ENCODE data around the gene TTLL10. TPM values are rescaled to one million over a fixed set of nuclear protein-coding genes. Genes with fewer than 3 reads are reported as not detected.

TTLL10 gene
- total RNA-seq, 1 donor, result not detected

DNA sequence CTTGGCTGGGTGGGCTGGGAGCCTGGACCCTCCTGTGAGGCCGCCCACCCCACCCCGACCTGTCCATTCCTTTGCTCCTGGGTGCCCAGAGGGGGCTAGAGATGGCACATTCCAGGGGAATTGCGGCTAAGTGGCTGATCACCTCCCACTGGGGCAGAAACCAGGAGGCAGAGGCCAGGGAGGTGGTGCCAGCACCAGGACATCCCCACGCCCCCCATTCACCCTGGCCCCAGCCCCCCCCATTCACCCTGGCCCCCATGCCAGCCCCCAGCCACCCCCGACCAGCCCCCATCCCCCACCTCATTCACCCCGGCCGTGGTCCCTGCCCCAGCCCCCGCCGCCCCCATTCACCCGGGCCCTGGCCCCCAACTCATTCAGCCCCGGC, 66.7 kb downstream of the TTLL10 start:
- no peak overlapping the region for H3K4me3 ChIP-seq (ENCODE audit: low read depth, low read length)
- TF ChIP-seq, protein P1, sequence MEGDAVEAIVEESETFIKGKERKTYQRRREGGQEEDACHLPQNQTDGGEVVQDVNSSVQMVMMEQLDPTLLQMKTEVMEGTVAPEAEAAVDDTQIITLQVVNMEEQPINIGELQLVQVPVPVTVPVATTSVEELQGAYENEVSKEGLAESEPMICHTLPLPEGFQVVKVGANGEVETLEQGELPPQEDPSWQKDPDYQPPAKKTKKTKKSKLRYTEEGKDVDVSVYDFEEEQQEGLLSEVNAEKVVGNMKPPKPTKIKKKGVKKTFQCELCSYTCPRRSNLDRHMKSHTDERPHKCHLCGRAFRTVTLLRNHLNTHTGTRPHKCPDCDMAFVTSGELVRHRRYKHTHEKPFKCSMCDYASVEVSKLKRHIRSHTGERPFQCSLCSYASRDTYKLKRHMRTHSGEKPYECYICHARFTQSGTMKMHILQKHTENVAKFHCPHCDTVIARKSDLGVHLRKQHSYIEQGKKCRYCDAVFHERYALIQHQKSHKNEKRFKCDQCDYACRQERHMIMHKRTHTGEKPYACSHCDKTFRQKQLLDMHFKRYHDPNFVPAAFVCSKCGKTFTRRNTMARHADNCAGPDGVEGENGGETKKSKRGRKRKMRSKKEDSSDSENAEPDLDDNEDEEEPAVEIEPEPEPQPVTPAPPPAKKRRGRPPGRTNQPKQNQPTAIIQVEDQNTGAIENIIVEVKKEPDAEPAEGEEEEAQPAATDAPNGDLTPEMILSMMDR (IDR thresholded peaks at IDR 0.05; ENCODE audit: insufficient read depth, low read depth, low read length), result no peak
- no peak for DNase-seq (ENCODE audit: low read depth)

DNA sequence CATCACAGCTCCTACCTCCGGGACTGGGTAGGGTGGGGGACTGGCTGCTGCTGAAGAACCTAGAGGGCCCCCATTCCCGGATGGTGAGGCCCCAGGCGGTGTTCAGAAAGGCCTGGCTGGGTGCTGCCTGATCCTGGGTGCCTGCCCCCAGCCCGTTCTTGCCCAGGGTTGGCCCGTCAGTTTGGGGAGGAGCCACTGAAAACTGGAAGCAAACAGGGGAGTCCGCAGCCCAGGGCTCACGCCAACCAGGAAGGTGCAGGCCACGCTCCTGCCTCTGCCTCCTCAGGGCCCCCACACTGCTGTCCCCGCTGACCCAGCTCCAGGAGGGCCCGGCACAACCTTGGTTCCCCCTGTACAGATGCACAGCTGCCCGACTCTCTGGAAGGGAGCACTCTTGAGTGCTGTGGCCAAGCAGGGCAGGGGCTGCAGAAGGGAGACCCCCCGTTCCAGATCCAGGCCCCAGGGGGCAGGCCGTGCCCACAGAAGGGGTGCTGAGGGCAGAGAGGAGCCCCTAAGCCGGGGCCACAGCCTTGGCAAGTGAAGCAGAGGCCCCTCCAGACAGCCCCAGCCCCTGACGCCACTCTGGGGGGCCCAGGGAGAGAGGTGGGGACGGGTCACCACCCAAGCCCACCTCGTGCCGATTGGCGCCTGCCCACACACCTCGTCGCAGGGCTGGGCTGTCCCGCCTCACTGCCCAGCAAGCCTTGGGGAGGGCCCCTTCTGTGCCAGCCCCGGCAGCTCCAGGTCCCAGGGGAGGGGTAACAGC, 67.3 kb downstream of the TTLL10 start:
- H3K4me3 ChIP-seq (ENCODE audit: low read depth, low read length), result no peak overlapping the region
- TF ChIP-seq, protein P1 (IDR thresholded peaks at IDR 0.05; ENCODE audit: insufficient read depth, low read depth, low read length), result no peak
- no peak for DNase-seq (ENCODE audit: low read depth)

DNA sequence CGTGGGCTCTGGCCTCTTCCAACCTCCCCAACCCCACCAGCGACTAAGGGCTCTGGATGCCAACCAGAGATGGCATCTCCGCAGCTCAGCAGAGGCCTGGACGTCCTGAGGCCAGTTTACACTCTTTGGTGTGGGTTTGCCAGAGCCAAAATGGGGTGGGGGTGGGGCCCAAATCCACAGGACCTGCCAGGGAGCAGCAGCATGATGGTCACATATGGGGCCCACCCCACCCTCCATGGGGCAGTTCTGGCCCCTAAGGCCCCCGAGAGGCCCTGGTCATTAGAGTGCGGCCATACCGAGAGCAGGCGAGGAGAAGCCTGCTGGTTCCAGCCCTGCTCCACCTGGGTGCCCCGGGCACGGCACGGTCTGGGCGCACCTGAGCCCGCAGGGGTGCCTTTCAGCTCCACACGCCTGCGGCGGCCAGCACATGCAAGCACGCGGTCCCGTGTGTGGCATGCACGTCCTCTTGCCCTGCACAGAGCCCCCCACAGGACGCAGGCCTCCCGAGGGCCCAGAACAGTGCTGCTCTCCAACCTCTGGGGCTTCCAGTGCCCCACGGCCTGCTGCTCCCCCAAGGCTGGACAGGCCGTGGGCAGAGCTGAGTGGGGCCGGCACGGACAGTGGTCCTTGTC, 68.0 kb downstream of the TTLL10 start:
- TF ChIP-seq, protein P1 (IDR thresholded peaks at IDR 0.05; ENCODE audit: insufficient read depth, low read depth, low read length), result no peak
- DNase-seq (ENCODE audit: low read depth), result no peak
- no peak overlapping the region for H3K4me3 ChIP-seq (ENCODE audit: low read depth, low read length)

DNA sequence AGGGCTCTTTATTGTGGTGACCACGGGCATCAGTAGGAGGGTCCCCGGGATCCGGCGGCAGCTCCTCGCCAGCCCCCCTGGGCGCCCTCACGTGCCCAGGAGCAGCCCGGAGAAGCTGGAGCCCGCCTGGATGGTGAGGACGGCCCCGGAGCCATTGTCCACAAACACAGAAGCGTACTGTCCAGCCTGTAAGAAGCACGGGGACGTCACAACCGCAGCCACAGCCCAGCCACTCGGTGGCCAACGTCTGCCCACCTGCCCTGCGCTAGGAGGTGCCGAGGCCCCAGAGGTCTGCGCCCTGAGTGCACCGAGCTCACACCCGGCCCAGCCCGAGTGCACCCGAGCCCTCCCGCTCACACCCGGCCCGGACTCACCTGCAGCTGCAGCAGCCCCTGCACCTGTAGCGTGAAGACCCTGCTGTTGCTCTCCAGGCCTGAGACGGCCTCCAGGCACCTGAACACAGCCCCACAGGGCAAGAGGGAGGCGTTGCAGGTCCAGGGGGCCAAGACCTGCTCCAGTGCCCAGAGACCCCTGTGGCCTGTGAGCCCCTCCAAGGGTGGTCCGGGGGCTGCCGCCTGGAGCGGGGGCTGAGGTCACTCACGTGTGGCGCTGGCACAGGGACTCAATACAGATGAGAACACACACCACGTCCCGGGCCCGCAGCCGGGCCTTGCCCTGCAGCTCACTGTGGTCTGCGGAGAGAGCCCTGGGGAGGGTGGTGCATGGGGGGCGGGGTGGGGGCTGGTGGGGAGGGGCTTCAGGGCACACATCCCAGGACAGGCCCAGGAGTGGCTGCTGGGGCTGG, 69.0 kb downstream of the TTLL10 start:
- TF ChIP-seq, protein P1 (IDR thresholded peaks at IDR 0.05; ENCODE audit: insufficient read depth, low read depth, low read length), result no peak
- DNase-seq (ENCODE audit: low read depth), result no peak
- no peak overlapping the region for H3K4me3 ChIP-seq (ENCODE audit: low read depth, low read length)

DNA sequence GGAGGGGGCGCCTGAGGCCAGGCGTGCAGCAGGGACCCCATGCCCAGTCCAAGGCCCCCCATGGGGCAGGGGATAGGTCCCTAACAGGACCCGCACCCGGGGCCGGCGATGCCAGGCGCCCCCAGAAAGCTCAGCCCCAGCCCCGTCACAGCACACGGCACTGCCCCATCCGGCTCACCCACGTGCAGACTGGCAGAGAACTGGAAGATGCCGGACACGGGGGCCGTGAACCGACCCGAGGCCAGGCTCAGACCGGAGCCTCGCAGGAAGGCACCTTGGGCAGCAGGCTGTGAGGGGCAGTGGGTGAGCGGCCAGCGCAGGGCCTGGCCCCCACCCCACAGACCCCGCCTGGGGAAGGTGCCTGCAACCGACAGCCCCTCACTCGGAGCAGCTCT, 69.6 kb downstream of the TTLL10 start:
- no peak overlapping the region for H3K4me3 ChIP-seq (ENCODE audit: low read depth, low read length)
- DNase-seq (ENCODE audit: low read depth), result no peak
- TF ChIP-seq, protein P1 (IDR thresholded peaks at IDR 0.05; ENCODE audit: insufficient read depth, low read depth, low read length), result no peak

DNA sequence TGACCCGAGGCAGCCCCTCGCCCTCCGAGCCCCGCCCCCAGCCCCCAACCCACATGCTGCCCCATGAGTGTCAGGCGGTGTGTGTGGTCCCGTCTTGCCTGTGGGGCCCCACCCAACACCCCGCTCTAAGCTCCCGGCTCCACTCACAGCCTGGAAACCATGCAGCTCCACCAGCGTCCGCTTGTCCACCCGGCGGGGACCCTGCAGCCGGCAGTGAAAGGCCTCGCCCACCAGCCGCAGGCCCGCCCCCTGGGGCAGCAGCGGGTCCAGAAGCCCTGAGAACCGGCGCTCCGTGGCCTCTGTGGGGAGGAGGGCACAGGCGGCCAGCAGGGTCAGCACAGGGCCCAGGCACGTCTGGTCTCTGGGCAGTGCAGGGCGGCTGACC, 70.1 kb downstream of the TTLL10 start:
- DNase-seq (ENCODE audit: low read depth), result no peak
- TF ChIP-seq, protein P1 (IDR thresholded peaks at IDR 0.05; ENCODE audit: insufficient read depth, low read depth, low read length), result no peak
- H3K4me3 ChIP-seq (ENCODE audit: low read depth, low read length), result no peak overlapping the region

Data from fibroblast of villous mesenchyme (primary cell).